ENCODE results near the gene APOF. TPM values are rescaled to one million over a fixed set of nuclear protein-coding genes. Genes with fewer than 3 reads are reported as not detected.

The APOF gene
- total and polyA plus RNA-seq, 10 of the 15 experiments (the other 5 are each of a cell fraction or from before 2014, with no cell fraction given), result 0.04 to 0.19 (median 0.11) TPM; not detected in 5

- TF ChIP-seq ELK1 (IDR thresholded peaks at IDR 0.05; ENCODE audit: low read depth, low read length) (peak; percentile 12; the same call in 1 of the 2 replicates), SRF (IDR thresholded peaks at IDR 0.05; ENCODE audit: low read depth in 2 of 2, low read length in 2 of 2) (0 out of 4 replicates have a peak, but pooled peaks of 1 of the 2 experiments have one; percentile 2), ZNF217 (IDR thresholded peaks at IDR 0.05) (no peak), YY1 (IDR thresholded peaks at IDR 0.05; ENCODE audit: low read depth, low read length) (peak; percentile 94), EGR1 (IDR thresholded peaks at IDR 0.05; ENCODE audit: borderline replicate concordance in 1 of 2, low read depth in 2 of 2, low read length in 2 of 2) (no peak), GABPA (IDR thresholded peaks at IDR 0.05; ENCODE audit: low read depth) (no peak), JUND (IDR thresholded peaks at IDR 0.05; ENCODE audit: low read depth, low read length) (no peak), CEBPZ (IDR thresholded peaks at IDR 0.05; ENCODE audit: low read depth, low read length) (no peak), PAX5 (IDR thresholded peaks at IDR 0.05; ENCODE audit: borderline replicate concordance, low read depth, low read length) (no peak), POU2F2 (IDR thresholded peaks at IDR 0.05; ENCODE audit: borderline replicate concordance, low read depth, low read length) (peak; percentile 60; the same call in 2 of the 3 replicates), ASH2L (IDR thresholded peaks at IDR 0.05; ENCODE audit: borderline replicate concordance, low read depth) (peak; percentile 32; the same call in 1 of the 2 replicates), BRCA1 (IDR thresholded peaks at IDR 0.05; ENCODE audit: low read depth, low read length) (peak; percentile 82), ZNF622 (IDR thresholded peaks at IDR 0.05) (no peak), BCL3 (IDR thresholded peaks at IDR 0.05; ENCODE audit: borderline replicate concordance, insufficient read depth, low read depth, low read length, poor library complexity, severe bottlenecking) (no peak), REST (IDR thresholded peaks at IDR 0.05; ENCODE audit: low read depth, low read length) (peak; percentile 34; the same call in 1 of the 2 replicates), NFIC (IDR thresholded peaks at IDR 0.05; ENCODE audit: low read depth, low read length) (no peak), PBX3 (IDR thresholded peaks at IDR 0.05; ENCODE audit: insufficient replicate concordance, low read depth, low read length) (no peak)
These were observed 46.8 kb downstream of the APOF start, which contains the start of gene CNPY2 (continued) for GRCh38 chr12:56315622-56316473.
